Choroid plexus epithelial cell (primary cell): ENCODE measurements around the gene IGFBP3.

Experiments
- DNase-seq: peaks from one replicate; pipeline ENCODE4 v3.0.0-alpha.2; 2010; ENCODE audit warnings: low read depth
- H3K4me3 ChIP-seq: 2 replicates; pipeline ENCODE4 v1.5.1; 2011; ENCODE audit warnings: low read depth, mild to moderate bottlenecking, control low read depth, low read length, moderate library complexity
- CTCF ChIP-seq: conservative IDR thresholded peaks from 2 replicates; pipeline ENCODE4 v1.5.1; 2011; ENCODE audit warnings: low read depth, mild to moderate bottlenecking, control low read depth, inconsistent platforms, low read length, moderate library complexity

IGFBP3 gene

GRCh38 chr7:45909561-45909960, 11.5 kb downstream of the IGFBP3 start:
- H3K4me3 ChIP-seq, result no peak overlapping the region
- no peak for DNase-seq
- no peak for TF ChIP-seq CTCF

- DNase-seq, result peak; percentile 11
- H3K4me3 ChIP-seq, result no peak overlapping the region
- peak; percentile 36 for TF ChIP-seq CTCF
These were observed 18.3 kb downstream of the IGFBP3 start for GRCh38 chr7:45902820-45903219.

- no peak overlapping the region for H3K4me3 ChIP-seq
- TF ChIP-seq CTCF, result no peak
- DNase-seq, result no peak
These were observed 19.5 kb downstream of the IGFBP3 start for GRCh38 chr7:45901566-45901965.

GRCh38 chr7:45898222-45898621, 22.9 kb downstream of the IGFBP3 start:
- TF ChIP-seq CTCF, result no peak
- DNase-seq, result no peak
- H3K4me3 ChIP-seq, result no peak overlapping the region

GRCh38 chr7:45897042-45897690, 23.9 kb downstream of the IGFBP3 start:
- no peak overlapping the region for H3K4me3 ChIP-seq
- no peak for TF ChIP-seq CTCF
- DNase-seq, result peak; percentile 88

GRCh38 chr7:45894665-45895062, 26.4 kb downstream of the IGFBP3 start:
- no peak for DNase-seq
- TF ChIP-seq CTCF, result no peak
- no peak overlapping the region for H3K4me3 ChIP-seq

GRCh38 chr7:45893996-45894664, 26.9 kb downstream of the IGFBP3 start:
- H3K4me3 ChIP-seq, result no peak overlapping the region
- no peak for TF ChIP-seq CTCF
- no peak for DNase-seq
